Measurements from ENCODE around the gene TUSC2.

GRCh38 chr3:50338965-50339364 lies 10.9 kb upstream of the TUSC2 start:
- no peak for TF ChIP-seq CTCF (IDR thresholded peaks at IDR 0.05)
- TF ChIP-seq POLR2A (IDR thresholded peaks at IDR 0.05): no peak

All from adrenal gland (tissue), 5 donors.